ENCODE data around the gene GAS2L1.

GAS2L1 gene

GRCh38 chr22:29306175-29306834 is at the start of gene GAS2L1:
Gene GAS2L1, plus strand, starts transcription at chr22:29306650. Its CDS starts 1,456 bp downstream, at chr22:29308106.
- DNase-seq (peak; percentile 70), ATAC-seq (no peak)

- no peak for DNase-seq
- no peak for ATAC-seq
These were observed 48.7 kb upstream of the GAS2L1 start for GRCh38 chr22:29257751-29258181.

GRCh38 chr22:29258407-29259252 is 47.8 kb upstream of the GAS2L1 start:
- no peak for ATAC-seq

GRCh38 chr22:29259253-29259899 is 47.1 kb upstream of the GAS2L1 start:
- no peak for DNase-seq
- ATAC-seq: no peak

More at GRCh38 chr22:29258407-29259252, 47.8 kb upstream of the GAS2L1 start:
- no peak for DNase-seq

- DNase-seq (no peak), ATAC-seq (no peak)
These were observed 46.4 kb upstream of the GAS2L1 start for GRCh38 chr22:29260031-29260560.

GRCh38 chr22:29260601-29261315 is 45.7 kb upstream of the GAS2L1 start:
- DNase-seq (no peak), ATAC-seq (no peak)

- no peak for ATAC-seq
- no peak for DNase-seq
These were observed 42.6 kb upstream of the GAS2L1 start for GRCh38 chr22:29263791-29264276.

GRCh38 chr22:29265305-29265704 is 41.1 kb upstream of the GAS2L1 start:
- ATAC-seq (no peak), DNase-seq (no peak)

GRCh38 chr22:29265929-29266328 is 40.5 kb upstream of the GAS2L1 start:
- ATAC-seq (no peak), DNase-seq (no peak)

- ATAC-seq (no peak), DNase-seq (peak; percentile 20)
These were observed 39.6 kb upstream of the GAS2L1 start for GRCh38 chr22:29266564-29267461.

- DNase-seq (no peak), ATAC-seq (no peak)
These were observed 39.0 kb upstream of the GAS2L1 start for GRCh38 chr22:29267462-29267857.

- DNase-seq (peak; percentile 98), ATAC-seq (peak; percentile 88)
These were observed 38.5 kb upstream of the GAS2L1 start, which contains the start of the genes EWSR1 and RHBDD3 for GRCh38 chr22:29267858-29268510. Gene EWSR1, plus strand, starts transcription at chr22:29268268. Its CDS starts 69 bp downstream, at chr22:29268337. Gene RHBDD3, minus strand, starts transcription at chr22:29267981. Its CDS starts 2,355 bp downstream, at chr22:29265626.

- ATAC-seq (peak; percentile 15), DNase-seq (peak; percentile 45)
These were observed 37.8 kb upstream of the GAS2L1 start for GRCh38 chr22:29268511-29269229.

- DNase-seq: no peak
- no peak for ATAC-seq
These were observed 37.2 kb upstream of the GAS2L1 start for GRCh38 chr22:29269230-29269604.

GRCh38 chr22:29269731-29270474 is 36.5 kb upstream of the GAS2L1 start:
- peak; percentile 17 for DNase-seq

GRCh38 chr22:29270475-29271271 is 35.8 kb upstream of the GAS2L1 start:
- peak; percentile 6 for ATAC-seq
- DNase-seq: no peak

More at GRCh38 chr22:29269731-29270474, 36.5 kb upstream of the GAS2L1 start:
- no peak for ATAC-seq

- DNase-seq (no peak), ATAC-seq (no peak)
These were observed 33.8 kb upstream of the GAS2L1 start for GRCh38 chr22:29272624-29273023.

- ATAC-seq (no peak), DNase-seq (no peak)
These were observed 31.3 kb upstream of the GAS2L1 start for GRCh38 chr22:29275167-29275566.
